GM12865 (cell line): Measurements from ENCODE around the gene CYP4F11.

Experiments used
- DNase-seq: peaks from one replicate; pipeline ENCODE4 v3.0.0; 2010; ENCODE audit warnings: low read depth
- H3K4me3 ChIP-seq: 2 replicates; pipeline ENCODE4 v1.5.1; 2011; ENCODE audit warnings: mild to moderate bottlenecking, low read depth, low read length, control low read depth
- TF ChIP-seq, protein P1 (sequence below): IDR thresholded peaks from 2 replicates; pipeline ENCODE4 v1.5.1; 2011; ENCODE audit warnings: low read length, control low read depth, low read depth, inconsistent platforms; ENCODE audit not compliant: insufficient read depth; ENCODE audit errors: missing control alignments

Gene CYP4F11

DNA sequence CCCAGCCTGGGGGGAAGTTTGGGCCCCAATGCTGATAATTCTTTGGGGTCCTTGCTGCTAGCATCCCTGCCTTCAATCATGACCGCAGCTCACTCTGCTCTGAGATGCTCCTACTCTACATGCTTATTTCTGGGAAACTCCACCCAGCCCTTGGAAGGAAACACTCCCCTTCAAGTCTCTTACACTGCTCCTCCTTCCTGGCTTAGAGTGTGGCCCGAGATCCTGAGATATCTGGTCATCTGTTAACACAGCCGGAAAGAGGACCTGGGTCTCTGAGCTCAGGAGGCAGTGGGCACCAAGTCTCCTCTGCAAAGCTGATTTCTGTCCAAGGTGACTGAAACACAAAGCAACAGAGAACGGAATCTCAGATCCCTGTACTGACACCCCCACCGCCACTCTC is 69.5 kb downstream of the CYP4F11 start:
- no peak for DNase-seq
- no peak overlapping the region for H3K4me3 ChIP-seq
- TF ChIP-seq, protein P1, sequence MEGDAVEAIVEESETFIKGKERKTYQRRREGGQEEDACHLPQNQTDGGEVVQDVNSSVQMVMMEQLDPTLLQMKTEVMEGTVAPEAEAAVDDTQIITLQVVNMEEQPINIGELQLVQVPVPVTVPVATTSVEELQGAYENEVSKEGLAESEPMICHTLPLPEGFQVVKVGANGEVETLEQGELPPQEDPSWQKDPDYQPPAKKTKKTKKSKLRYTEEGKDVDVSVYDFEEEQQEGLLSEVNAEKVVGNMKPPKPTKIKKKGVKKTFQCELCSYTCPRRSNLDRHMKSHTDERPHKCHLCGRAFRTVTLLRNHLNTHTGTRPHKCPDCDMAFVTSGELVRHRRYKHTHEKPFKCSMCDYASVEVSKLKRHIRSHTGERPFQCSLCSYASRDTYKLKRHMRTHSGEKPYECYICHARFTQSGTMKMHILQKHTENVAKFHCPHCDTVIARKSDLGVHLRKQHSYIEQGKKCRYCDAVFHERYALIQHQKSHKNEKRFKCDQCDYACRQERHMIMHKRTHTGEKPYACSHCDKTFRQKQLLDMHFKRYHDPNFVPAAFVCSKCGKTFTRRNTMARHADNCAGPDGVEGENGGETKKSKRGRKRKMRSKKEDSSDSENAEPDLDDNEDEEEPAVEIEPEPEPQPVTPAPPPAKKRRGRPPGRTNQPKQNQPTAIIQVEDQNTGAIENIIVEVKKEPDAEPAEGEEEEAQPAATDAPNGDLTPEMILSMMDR, result no peak

DNA sequence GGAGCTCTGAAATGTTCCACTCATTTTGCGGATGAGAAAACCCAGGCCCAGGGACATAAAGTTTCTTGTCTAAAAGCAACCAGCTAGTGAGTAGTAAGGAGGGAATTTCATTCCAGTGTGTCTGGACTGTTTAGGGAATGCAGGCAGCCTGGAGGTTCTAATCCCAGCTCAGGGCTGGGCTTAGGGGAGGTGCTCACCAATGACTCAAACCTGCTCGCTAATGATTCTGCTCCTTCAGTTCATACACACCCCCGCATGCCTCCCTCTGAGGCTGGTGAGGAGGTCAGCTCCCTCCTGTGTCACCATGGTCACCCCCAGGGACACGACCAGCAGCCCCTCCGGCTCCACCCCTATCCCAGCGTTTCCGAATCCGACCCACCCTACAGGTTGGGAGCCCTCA is 71.1 kb downstream of the CYP4F11 start:
- no peak for DNase-seq
- no peak overlapping the region for H3K4me3 ChIP-seq
- TF ChIP-seq, protein P1, result no peak

DNA sequence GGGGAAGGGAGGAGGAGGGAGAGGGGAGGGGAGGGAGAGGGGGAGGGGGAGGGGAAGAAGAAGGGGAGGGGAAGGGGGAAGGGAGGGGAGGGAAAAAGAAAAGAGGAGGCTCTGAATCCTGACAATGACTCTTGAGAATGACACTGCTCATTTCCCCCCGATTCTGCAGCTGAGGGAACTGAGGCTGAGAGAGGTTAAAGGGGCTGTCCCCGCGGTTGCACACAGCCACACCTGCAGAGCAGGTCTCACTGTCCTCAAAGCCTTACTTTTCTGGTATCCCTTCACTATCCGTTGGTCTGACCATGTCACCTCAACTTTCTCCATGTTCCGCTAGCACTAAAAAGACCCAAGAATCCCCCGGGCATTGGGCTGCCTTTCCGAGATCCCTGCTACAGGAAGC is 71.9 kb downstream of the CYP4F11 start:
- TF ChIP-seq, protein P1, result no peak
- no peak overlapping the region for H3K4me3 ChIP-seq
- no peak for DNase-seq
